Sigmoid colon (tissue), 7 donors: Measurements from ENCODE around the gene GRK6. TPM values are rescaled to one million over a fixed set of nuclear protein-coding genes. Genes with fewer than 3 reads are reported as not detected.

Experiments used
- DNase-seq: peaks from one replicate; pipeline ENCODE4 v3.0.0-alpha.2; 2019
- H3K27ac ChIP-seq, 4 donors: fragments of 200-600 bp; sonication (generic); one replicate each; pipeline ENCODE4 v1.5.1; 2016 to 2019; ENCODE audit warnings: mild to moderate bottlenecking in 1 of 4
- H3K27me3 ChIP-seq, 3 donors: fragments of 200-600 bp; sonication (generic); one replicate each; pipeline ENCODE4 v1.5.1; 2019; ENCODE audit warnings: mild to moderate bottlenecking in 1 of 3
- H3K36me3 ChIP-seq, 4 donors: fragments of 200-600 bp; sonication (generic); one replicate each; pipeline ENCODE4 v1.5.1; 2016 to 2019
- H3K4me1 ChIP-seq, 4 donors: fragments of 200-600 bp; sonication (generic); one replicate each; pipeline ENCODE4 v1.5.1; 2017 to 2019
- H3K4me3 ChIP-seq, 4 donors: fragments of 200-600 bp; sonication (generic); one replicate each; pipeline ENCODE4 v1.5.1; 2017 to 2019; ENCODE audit warnings: mild to moderate bottlenecking in 2 of 4, moderate library complexity in 1 of 4
- H3K9me3 ChIP-seq, 4 donors: fragments of 200-600 bp in 3 of 4; sonication (generic) in 3 of 4; one replicate each; pipeline versions ENCODE4 v1.5.1 to v1.6.1; 2013 to 2019
- CTCF ChIP-seq, 4 experiments: fragments of 450-650 bp in 3 of 4; fragments of 200-600 bp in 1 of 4; IDR thresholded peaks; one replicate each; pipeline ENCODE4 v1.5.1; 2016 to 2019; ENCODE audit warnings: antibody characterized with exemption in 4 of 4, mild to moderate bottlenecking in 3 of 4, moderate library complexity in 2 of 4
- EP300 ChIP-seq, 4 donors: sonication (generic); formaldehyde crosslinking; IDR thresholded peaks; one replicate each; pipeline ENCODE4 v1.6.1; 2017; ENCODE audit warnings: antibody characterized with exemption in 4 of 4
- POLR2A ChIP-seq, 2 donors: fragments of 450-650 bp; IDR thresholded peaks; one replicate each; pipeline ENCODE4 v1.6.1; 2016; ENCODE audit warnings: antibody characterized with exemption in 2 of 2, mild to moderate bottlenecking in 2 of 2, moderate library complexity in 2 of 2
- POLR2AphosphoS5 ChIP-seq, 4 donors: sonication (generic); formaldehyde crosslinking; IDR thresholded peaks; one replicate each; pipeline ENCODE4 v1.6.1; 2017; ENCODE audit warnings: antibody characterized with exemption in 4 of 4
- WGBS, 2 donors: extraction: QIAGEN DNeasy Blood & Tissue Kit; methylation state at CpG; one replicate each; pipeline ENCODE4 v1.1.7; 2013; 5-methylcytosine and 5-hydroxymethylcytosine counted together
- intact Hi-C: fragments of 100-400 bp; cut with DNase I; formaldehyde crosslinking; loops from one replicate; pipeline ENCODE4 v1.15.1; 2023
- polyA plus RNA-seq, 3 donors: library from polyadenylated mRNA; stranded (reverse); fragments of 200-250 nt; gene quantifications; one replicate each; pipeline ENCODE4 v1.2.3, GENCODE V29; 2013
- total RNA-seq, 4 donors: library from RNA; depleted of rRNA; stranded (reverse); fragments of >200 nt; gene quantifications; one replicate each; pipeline ENCODE4 v1.1.0, GENCODE V29; 2016
- donor health status: healthy with polysubstance abuse.
- donor health status: Bipolar disorder and iron deficiency.
- donor health status: healthy.

The GRK6 gene
- total and polyA plus RNA-seq, 7 donors = 16.5 to 47.9 (median 21.9) TPM

- DNase-seq = no peak
- H3K4me1 ChIP-seq = peaks cover 0 to 1% (median 0%) of the 10 kb centered on the region in 4 donors
- WGBS, 2 donors = 89 to 90% methylated on average over 24 of the region's 24 CpGs
- H3K27ac ChIP-seq = no peak overlapping the region
- H3K27me3 ChIP-seq = no peaks in the 10 kb centered on the region
- no peak for TF ChIP-seq POLR2AphosphoS5 (IDR thresholded peaks at IDR 0.05)
- TF ChIP-seq POLR2A (IDR thresholded peaks at IDR 0.05) = no peak
- no peak for TF ChIP-seq CTCF (IDR thresholded peaks at IDR 0.05)
- TF ChIP-seq EP300 (IDR thresholded peaks at IDR 0.05) = no peak
- peaks cover 12 to 54% (median 17%) of the 10 kb centered on the region in 4 donors for H3K36me3 ChIP-seq
- H3K4me3 ChIP-seq = no peak overlapping the region
- no peaks in the 10 kb centered on the region for H3K9me3 ChIP-seq
- intact Hi-C loops = no loop called here
Measured at GRCh38 chr5:177440211-177440989, 13.9 kb downstream of the GRK6 start.

GRCh38 chr5:177440990-177441780 is 14.7 kb downstream of the GRK6 start:
- TF ChIP-seq POLR2A (IDR thresholded peaks at IDR 0.05) (no peak), POLR2AphosphoS5 (IDR thresholded peaks at IDR 0.05) (no peak), EP300 (IDR thresholded peaks at IDR 0.05) (no peak)
- WGBS, 2 donors = 88 to 91% methylated on average over 26 of the region's 26 CpGs
- no peaks in the 10 kb centered on the region for H3K9me3 ChIP-seq
- intact Hi-C loops = no loop called here
- H3K4me3 ChIP-seq = no peak overlapping the region
- H3K4me1 ChIP-seq = peaks cover 0 to 9% (median 6%) of the 10 kb centered on the region in 4 donors
- H3K27ac ChIP-seq = no peak overlapping the region
- peaks cover 0 to 3% (median 0%) of the 10 kb centered on the region in 3 donors for H3K27me3 ChIP-seq
- peaks cover 10 to 47% (median 10%) of the 10 kb centered on the region in 4 donors for H3K36me3 ChIP-seq
- no peak for DNase-seq

GRCh38 chr5:177442066-177442826 is 15.8 kb downstream of the GRK6 start:
- Histone ChIP-seq H3K36me3 (peaks cover 2 to 36% (median 7%) of the 10 kb centered on the region in 4 donors), H3K4me3 (no peak overlapping the region), H3K27ac (no peak overlapping the region), H3K4me1 (peaks cover 0 to 18% (median 15%) of the 10 kb centered on the region in 4 donors), H3K9me3 (no peaks in the 10 kb centered on the region), H3K27me3 (peaks cover 0 to 11% (median 0%) of the 10 kb centered on the region in 3 donors)
- TF ChIP-seq EP300 (IDR thresholded peaks at IDR 0.05) (no peak), CTCF (IDR thresholded peaks at IDR 0.05) (no peak), POLR2A (IDR thresholded peaks at IDR 0.05) (no peak), POLR2AphosphoS5 (IDR thresholded peaks at IDR 0.05) (no peak)
- no peak for DNase-seq
- WGBS, 2 donors = 89 to 93% methylated on average over 20 of the region's 20 CpGs
- intact Hi-C loops = no loop called here

GRCh38 chr5:177443144-177443983 is 16.9 kb downstream of the GRK6 start:
- no peak overlapping the region for H3K4me3 ChIP-seq
- H3K9me3 ChIP-seq = no peaks in the 10 kb centered on the region
- peaks cover 0 to 22% (median 1%) of the 10 kb centered on the region in 3 donors for H3K27me3 ChIP-seq
- 70 to 88% methylated on average over 15 of the region's 15 CpGs for WGBS, 2 donors
- no peak overlapping the region for H3K27ac ChIP-seq
- TF ChIP-seq POLR2AphosphoS5 (IDR thresholded peaks at IDR 0.05) (no peak), EP300 (IDR thresholded peaks at IDR 0.05) (no peak), POLR2A (IDR thresholded peaks at IDR 0.05) (no peak), CTCF (IDR thresholded peaks at IDR 0.05) (no peak)
- H3K36me3 ChIP-seq = peaks cover 0 to 26% (median 6%) of the 10 kb centered on the region in 4 donors
- peaks cover 0 to 27% (median 24%) of the 10 kb centered on the region in 4 donors for H3K4me1 ChIP-seq
- no peak for DNase-seq
- intact Hi-C loops = no loop called here
